KMS-11 (cell line): Measurements from ENCODE around the gene ERFE.

Experiments
- H2AFZ ChIP-seq: fragments of 200-600 bp; sonication (generic); 2 replicates; pipeline ENCODE4 v1.6.1; 2016; ENCODE audit warnings: antibody characterized with exemption, mixed run types, low read depth
- H3K27ac ChIP-seq: fragments of 200-600 bp; sonication (generic); 2 replicates; pipeline ENCODE4 v1.6.1; 2016; ENCODE audit warnings: mild to moderate bottlenecking, mixed run types
- H3K27me3 ChIP-seq: fragments of 200-600 bp; sonication (generic); 2 replicates; pipeline ENCODE4 v1.6.1; 2017; ENCODE audit warnings: mild to moderate bottlenecking, low read depth, mixed run types, moderate library complexity; ENCODE audit not compliant: insufficient read depth
- H3K36me3 ChIP-seq: fragments of 200-600 bp; sonication (generic); 2 replicates; pipeline ENCODE4 v1.6.1; 2017; ENCODE audit warnings: mild to moderate bottlenecking, mixed run types; ENCODE audit not compliant: insufficient read depth
- H3K4me1 ChIP-seq: fragments of 200-600 bp; sonication (generic); 2 replicates; pipeline ENCODE4 v1.6.1; 2016; ENCODE audit warnings: mild to moderate bottlenecking, low read depth, mixed run types; ENCODE audit not compliant: poor library complexity, severe bottlenecking
- H3K4me2 ChIP-seq: fragments of 200-600 bp; sonication (generic); 2 replicates; pipeline ENCODE4 v1.7.0; 2016; ENCODE audit warnings: mild to moderate bottlenecking, mixed run types
- H3K4me3 ChIP-seq: fragments of 200-600 bp; sonication (generic); IDR thresholded peaks from 2 replicates; pipeline ENCODE4 v1.6.1; 2017; ENCODE audit warnings: low read depth, low read length, mixed read lengths; ENCODE audit not compliant: insufficient read depth
- H3K79me2 ChIP-seq: fragments of 200-600 bp; sonication (generic); 2 replicates; pipeline ENCODE4 v1.6.1; 2016; ENCODE audit warnings: low read depth, mixed run types; ENCODE audit not compliant: insufficient read depth
- H3K9ac ChIP-seq: fragments of 200-600 bp; sonication (generic); 2 replicates; pipeline ENCODE4 v1.6.1; 2016; ENCODE audit warnings: mild to moderate bottlenecking, mixed run types
- H4K20me1 ChIP-seq: fragments of 200-600 bp; sonication (generic); 2 replicates; pipeline ENCODE4 v1.6.1; 2016; ENCODE audit warnings: mild to moderate bottlenecking, mixed run types; ENCODE audit not compliant: insufficient read depth
- CTCF ChIP-seq: fragments of 200-600 bp; sonication (generic); conservative IDR thresholded peaks from 2 replicates; pipeline ENCODE4 v1.6.1; 2017; ENCODE audit warnings: low read depth, mild to moderate bottlenecking, antibody characterized with exemption, low read length, moderate library complexity, mixed read lengths

The ERFE gene

GRCh38 chr2:238132463-238133450 lies 26.0 kb upstream of the ERFE start:
- 0 out of 2 replicates have a peak, but pooled peaks cover 2% of the 10 kb centered on the region for H3K27me3 ChIP-seq
- no peaks in the 10 kb centered on the region for H3K36me3 ChIP-seq
- no peaks in the 10 kb centered on the region for H4K20me1 ChIP-seq
- H3K4me1 ChIP-seq = no peaks in the 10 kb centered on the region
- H3K27ac ChIP-seq = no peak overlapping the region
- TF ChIP-seq CTCF = no peak
- H3K9ac ChIP-seq = no peak overlapping the region
- no peak overlapping the region for H2AFZ ChIP-seq
- H3K79me2 ChIP-seq = no peaks in the 10 kb centered on the region
- H3K4me3 ChIP-seq = no peak overlapping the region
- no peak overlapping the region for H3K4me2 ChIP-seq

- H3K4me1 ChIP-seq = no peaks in the 10 kb centered on the region
- TF ChIP-seq CTCF = no peak
- no peak overlapping the region for H3K9ac ChIP-seq
- no peaks in the 10 kb centered on the region for H3K79me2 ChIP-seq
- no peaks in the 10 kb centered on the region for H3K36me3 ChIP-seq
- 0 out of 2 replicates have a peak, but pooled peaks cover 2% of the 10 kb centered on the region for H3K27me3 ChIP-seq
- H3K27ac ChIP-seq = no peak overlapping the region
- H2AFZ ChIP-seq = no peak overlapping the region
- H4K20me1 ChIP-seq = no peaks in the 10 kb centered on the region
- H3K4me2 ChIP-seq = no peak overlapping the region
- no peak overlapping the region for H3K4me3 ChIP-seq
Measured at GRCh38 chr2:238133499-238134392, 25.0 kb upstream of the ERFE start.

GRCh38 chr2:238134393-238134785 lies 24.4 kb upstream of the ERFE start:
- Histone ChIP-seq H3K4me3 (no peak overlapping the region), H3K4me1 (no peaks in the 10 kb centered on the region), H3K9ac (no peak overlapping the region), H3K79me2 (no peaks in the 10 kb centered on the region), H4K20me1 (no peaks in the 10 kb centered on the region), H3K36me3 (no peaks in the 10 kb centered on the region), H3K4me2 (no peak overlapping the region), H3K27ac (no peak overlapping the region), H3K27me3 (0 out of 2 replicates have a peak, but pooled peaks cover 2% of the 10 kb centered on the region), H2AFZ (no peak overlapping the region)
- no peak for TF ChIP-seq CTCF

GRCh38 chr2:238135601-238136150 lies 23.1 kb upstream of the ERFE start:
- H2AFZ ChIP-seq = no peak overlapping the region
- H3K4me3 ChIP-seq = no peak overlapping the region
- no peaks in the 10 kb centered on the region for H3K79me2 ChIP-seq
- H3K27me3 ChIP-seq = no peaks in the 10 kb centered on the region
- H3K36me3 ChIP-seq = no peaks in the 10 kb centered on the region
- no peak for TF ChIP-seq CTCF
- H3K9ac ChIP-seq = no peak overlapping the region
- no peaks in the 10 kb centered on the region for H4K20me1 ChIP-seq
- peaks cover 4% of the 10 kb centered on the region for H3K4me1 ChIP-seq
- no peak overlapping the region for H3K4me2 ChIP-seq
- no peak overlapping the region for H3K27ac ChIP-seq
